IPS DF 4.7 (cell line): ENCODE results near the gene MAPRE2.

Experiments used
- DNase-seq: peaks from one replicate; pipeline ENCODE4 v3.0.0-alpha.2; 2013; ENCODE audit warnings: low spot score; ENCODE audit errors: extremely low read depth

The MAPRE2 gene

GRCh38 chr18:35040988-35041814, at the start of gene MAPRE2:
Gene MAPRE2 (plus strand): TSS chr18:35041413. CDS start chr18:35041540, 127 bp downstream.
- peak; percentile 81 for DNase-seq

DNA sequence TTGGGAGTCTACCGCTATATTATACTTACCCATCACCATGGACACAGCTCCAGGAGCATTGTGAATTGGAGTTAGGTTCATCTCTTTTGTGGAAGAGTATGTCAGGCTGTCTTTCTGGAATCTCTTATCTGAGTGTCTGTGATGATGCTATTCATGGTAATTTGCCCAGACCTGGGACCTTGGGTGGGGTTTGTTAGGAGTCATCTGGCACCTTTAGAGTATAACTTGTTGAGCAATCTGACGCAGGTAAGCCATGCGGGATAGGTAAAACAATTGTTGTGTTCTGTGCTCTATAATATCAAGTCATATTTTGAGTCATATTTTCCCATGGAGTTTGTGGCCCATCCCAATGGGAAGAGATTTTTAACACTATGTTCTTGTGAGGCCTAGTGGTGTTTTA, 49.7 kb upstream of the MAPRE2 start:
- DNase-seq = no peak

GRCh38 chr18:34993289-34993688, 47.9 kb upstream of the MAPRE2 start:
- DNase-seq = no peak

DNA sequence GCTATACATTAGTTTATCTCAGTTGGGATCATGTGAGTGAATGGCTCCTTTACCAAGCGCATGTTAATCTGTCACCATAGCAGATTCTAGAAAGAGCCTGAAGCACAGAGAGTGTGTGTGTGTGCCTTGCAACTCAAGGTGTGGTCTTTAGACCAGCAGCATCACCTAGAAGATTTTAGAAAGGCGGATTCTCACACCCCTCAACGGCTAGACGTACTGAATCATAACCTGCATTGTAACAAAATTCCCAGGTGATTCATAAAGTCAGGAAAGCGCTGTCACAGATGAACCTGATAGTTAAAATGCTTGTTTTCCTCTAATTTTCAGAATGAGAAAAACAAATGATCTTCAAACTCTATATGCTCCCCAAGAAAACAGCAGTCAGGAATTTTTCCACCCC, 45.5 kb upstream of the MAPRE2 start:
- DNase-seq = no peak

DNA sequence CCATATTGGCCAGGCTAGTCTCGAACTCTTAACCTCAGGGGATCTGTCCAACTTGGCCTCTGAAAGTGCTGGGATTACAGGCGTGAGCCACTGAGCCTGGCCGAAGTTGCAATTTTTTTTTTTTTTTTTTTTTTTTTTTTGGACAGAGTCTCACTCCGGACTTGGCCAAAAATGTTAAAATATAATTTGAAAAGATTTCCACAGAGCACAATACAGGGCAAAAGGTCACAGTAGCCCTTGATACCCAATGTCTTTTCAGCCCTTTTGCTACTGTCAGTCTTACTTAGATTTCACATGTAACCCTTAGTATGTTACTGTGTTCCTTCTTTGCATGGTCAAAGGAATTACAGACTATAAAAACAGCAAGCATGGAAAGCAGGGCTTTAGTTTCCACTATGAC, 42.6 kb upstream of the MAPRE2 start:
- DNase-seq = no peak

GRCh38 chr18:34999756-35000289, 41.4 kb upstream of the MAPRE2 start:
- DNase-seq = no peak

- DNase-seq = no peak
Observed at GRCh38 chr18:35000457-35000856, 40.8 kb upstream of the MAPRE2 start.

- no peak for DNase-seq
Observed at GRCh38 chr18:35002120-35002519, 39.1 kb upstream of the MAPRE2 start.

DNA sequence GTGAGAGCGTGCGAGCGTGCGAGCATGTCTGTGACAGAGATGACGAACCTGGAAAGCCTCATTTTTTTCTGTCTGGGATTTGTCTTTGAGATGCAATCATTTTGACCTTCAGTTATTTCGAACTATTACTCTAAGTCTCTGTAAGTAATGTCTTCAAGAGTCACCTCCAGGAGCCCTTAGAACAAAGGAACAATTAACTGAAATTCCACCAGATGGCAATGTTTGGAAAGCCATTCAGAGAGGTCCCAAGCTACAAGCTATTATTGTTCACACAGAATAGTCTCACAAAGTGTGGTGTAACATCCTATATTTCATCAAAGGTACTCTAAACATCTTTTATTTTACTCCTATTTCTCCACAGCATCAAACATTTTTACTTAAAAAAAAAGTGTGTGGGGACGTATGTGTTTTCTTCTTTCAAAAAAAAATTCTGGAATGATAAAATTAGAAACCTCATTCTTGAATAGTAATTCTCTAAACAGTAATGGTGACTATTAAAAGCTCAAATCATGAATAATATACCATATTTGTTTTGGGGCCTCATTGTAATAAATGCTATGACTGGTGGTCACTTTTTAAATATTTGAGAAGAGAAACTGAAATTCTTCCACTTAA, 35.1 kb upstream of the MAPRE2 start:
- DNase-seq = no peak

DNA sequence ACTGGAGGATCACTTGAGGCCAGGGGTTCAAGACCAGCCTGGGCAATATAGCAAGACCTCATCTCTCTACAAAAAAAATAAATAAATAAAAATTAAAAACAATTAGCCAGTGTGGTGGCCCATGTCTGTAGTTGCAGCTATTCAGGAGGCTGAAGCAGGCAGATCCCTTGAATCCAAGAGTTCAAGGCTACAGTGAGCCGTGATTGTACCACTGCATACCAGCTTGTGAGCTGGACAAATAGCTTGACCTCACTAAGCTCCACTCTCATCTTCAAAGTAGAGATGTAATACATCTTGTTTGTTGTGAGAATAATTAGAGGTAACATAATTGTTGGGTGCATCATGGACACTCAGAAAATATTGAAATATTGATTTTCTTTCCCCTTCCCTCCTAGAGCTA, 31.1 kb upstream of the MAPRE2 start:
- DNase-seq = no peak

DNA sequence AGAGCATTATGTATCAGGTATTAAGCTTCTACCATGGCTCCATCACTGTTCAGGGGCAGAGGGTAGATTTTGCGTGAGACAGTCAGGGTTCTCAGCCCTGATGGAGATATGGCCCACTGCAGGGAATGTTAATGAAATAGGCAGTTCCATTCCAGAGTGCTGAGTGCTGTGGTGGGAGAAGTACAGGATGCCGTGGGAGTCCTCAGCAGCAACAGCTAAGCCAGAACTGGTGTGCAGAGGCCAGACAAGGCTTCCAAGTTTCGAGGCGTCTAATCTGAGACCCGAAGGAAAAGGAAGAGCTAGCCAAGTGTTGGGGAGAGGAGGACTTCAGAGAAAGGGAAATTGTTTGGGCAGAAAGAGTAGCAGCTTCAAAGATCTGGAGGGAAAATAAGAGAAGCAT, 30.2 kb upstream of the MAPRE2 start:
- no peak for DNase-seq

GRCh38 chr18:35019933-35020332, 21.3 kb upstream of the MAPRE2 start:
- DNase-seq = no peak

DNA sequence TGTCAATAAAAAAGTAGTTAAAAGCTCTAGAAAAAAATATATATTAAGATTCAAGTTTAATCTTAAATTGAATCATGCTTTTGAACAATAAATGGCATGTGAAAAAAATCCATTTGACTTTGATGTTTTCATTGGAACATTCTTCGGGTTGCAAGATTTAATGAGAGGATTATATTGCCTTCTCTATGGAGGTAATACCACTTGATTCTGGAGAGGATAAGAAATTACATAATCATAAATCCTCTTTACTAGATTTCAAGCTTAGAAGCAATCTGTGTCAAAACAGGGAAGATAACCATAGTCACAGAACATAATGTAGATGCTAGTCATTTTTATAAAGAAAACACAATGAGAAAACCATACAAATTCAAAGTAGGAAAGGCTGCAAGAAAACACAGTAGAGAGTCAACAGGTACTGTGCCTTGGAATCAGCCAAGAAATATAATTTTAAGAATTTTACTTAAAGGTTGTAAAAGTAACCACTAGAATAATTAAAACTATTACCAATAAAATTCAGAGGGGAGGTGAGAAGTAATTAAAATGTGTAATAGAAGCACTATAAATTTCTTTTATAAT, 18.7 kb upstream of the MAPRE2 start:
- no peak for DNase-seq

- no peak for DNase-seq
Observed at GRCh38 chr18:35024196-35024595, 17.0 kb upstream of the MAPRE2 start.

DNA sequence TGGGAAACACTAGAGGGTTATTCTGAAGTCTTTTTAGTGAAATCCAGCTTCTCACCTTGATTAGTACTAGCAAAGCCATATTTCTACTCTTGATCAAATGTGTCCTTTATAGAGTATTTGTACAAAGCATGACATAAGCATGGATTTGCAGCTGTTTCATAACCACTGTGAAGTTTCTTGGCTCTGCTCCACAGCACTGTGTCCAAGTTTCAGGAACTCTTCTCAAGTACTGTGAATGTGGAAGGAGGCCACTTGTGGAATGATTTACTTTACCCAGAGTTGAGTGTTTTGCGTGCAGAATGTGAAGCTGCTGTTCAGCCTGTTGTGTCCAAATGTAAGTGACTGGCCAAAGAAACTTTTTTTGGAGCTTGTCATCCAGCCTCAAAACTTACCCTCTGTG, 16.2 kb upstream of the MAPRE2 start:
- no peak for DNase-seq

DNA sequence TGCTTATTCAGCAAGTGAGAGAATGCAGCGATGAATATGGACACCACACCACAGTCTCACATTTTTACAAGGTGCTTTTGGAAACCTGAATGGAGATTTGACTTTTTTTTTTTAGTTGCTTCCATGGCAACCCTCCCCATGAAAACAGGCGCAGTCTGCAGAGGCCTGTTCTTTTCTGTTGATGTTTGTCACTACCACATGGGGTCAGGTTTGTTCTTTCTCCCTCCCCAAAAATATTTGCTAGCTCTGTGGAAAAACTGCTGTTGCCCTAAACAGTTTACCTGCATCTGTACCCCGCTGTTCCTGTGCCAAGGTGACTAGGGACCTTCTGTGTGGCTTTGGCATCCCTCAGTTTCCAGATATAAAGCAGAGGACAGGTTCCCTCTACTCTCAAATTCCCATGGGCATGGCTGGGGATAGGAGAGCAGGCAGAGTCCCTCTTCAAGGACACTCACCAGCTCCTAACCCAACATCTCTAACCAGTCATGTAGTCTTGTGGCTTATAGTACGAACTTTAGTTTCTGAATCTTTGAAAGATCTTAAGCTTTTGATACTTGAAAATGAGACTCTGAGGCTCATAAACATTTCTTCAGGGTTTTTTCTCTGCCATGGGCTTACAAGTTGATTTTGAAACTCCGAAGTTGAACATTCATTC, 14.7 kb upstream of the MAPRE2 start:
- DNase-seq = no peak

DNA sequence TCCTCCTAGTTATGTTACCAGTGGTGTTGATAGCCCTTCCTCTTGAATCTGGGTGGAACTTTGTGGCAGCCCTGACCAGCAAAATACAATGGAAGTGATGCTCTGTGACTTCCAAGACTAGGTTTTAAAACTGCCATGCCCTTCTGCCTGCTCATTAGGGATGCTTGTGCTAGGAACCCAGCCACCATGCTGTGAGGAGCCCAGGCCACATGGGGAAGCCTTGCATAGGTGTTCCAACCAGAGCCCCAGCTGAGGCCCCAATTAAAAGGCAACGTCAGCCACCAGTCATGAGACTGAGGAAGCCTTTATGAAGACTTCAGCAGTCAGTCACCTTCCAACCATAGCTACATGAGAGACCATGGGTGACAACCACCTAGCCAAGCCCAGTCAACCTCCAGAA, 14.0 kb upstream of the MAPRE2 start:
- no peak for DNase-seq

DNA sequence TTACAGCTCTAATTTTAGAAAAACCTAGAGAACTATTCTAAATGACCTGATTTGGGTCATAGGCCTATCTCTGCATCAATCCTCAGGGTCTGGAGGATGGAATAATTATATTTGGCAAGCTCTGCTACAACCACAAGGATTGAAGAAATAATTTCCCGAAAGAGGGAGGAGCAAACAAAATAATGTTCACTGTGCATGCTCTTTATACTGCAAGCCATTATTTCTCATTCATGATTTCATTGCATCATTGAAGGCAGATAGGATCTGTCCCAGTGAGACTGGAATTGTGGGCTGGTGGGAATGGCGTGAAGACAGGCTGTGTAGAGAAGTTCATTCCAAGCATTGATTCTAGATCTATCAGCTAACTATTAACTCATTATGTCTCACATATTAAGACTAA, 12.7 kb upstream of the MAPRE2 start:
- no peak for DNase-seq

DNA sequence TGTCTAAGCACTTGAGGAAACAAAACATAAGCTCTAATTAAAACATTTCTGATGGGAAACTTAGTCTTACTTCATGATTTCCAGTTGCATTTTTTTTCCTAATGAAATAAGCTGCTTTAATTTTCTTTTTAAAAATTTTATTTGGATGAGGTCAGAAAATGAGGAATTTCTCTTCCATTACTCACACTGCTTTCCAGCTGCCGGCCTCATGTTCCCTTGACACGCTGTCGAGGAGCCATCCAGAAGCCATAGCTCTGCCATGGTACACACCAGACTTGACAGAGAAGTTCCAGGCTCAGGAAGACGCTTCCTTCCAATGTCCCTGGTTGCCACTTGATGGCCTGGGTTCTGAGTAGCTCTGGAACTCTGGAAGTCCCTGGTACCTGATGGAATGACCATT, 12.1 kb upstream of the MAPRE2 start:
- DNase-seq = no peak

- DNase-seq = no peak
Observed at GRCh38 chr18:35029770-35030169, 11.4 kb upstream of the MAPRE2 start.

DNA sequence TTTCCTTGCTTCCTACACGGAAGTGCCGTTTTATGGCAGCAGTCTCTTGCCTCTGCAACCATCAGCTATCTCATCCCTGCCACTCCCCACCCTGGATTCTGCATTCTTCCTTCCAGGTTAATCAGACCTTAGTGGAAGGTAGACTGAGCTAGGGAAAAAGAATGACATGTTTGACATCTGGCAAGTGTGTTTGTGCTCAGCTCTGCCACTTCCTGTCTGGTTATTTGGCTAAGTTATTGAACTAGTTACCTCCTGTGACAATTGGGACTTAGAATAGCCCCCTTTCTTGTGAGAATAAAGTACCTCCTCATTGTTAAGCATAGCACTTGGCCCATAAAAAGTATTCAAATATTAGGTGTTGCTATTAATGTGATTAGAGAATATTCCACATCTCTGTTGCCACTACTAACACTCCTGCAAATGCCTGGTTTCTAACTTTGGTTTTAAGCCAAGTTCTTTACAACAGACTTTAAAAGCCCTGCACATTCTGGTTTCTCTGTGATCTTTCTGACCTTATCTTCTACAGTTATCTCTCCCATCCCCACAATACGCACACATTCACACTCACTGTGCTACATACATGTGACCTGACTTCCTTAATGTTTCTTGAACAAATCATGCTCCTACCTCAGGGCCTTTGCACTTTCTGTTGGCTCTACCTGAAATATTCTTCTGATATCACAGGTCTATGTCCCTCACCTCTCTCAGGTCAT, 10.8 kb upstream of the MAPRE2 start:
- DNase-seq = no peak
